Measurements from ENCODE around the gene OR2V2. TPM values are rescaled to one million over a fixed set of nuclear protein-coding genes. Genes with fewer than 3 reads are reported as not detected.

Gene OR2V2
- total RNA-seq, 1 experiment from 2014 or later = not detected

DNA sequence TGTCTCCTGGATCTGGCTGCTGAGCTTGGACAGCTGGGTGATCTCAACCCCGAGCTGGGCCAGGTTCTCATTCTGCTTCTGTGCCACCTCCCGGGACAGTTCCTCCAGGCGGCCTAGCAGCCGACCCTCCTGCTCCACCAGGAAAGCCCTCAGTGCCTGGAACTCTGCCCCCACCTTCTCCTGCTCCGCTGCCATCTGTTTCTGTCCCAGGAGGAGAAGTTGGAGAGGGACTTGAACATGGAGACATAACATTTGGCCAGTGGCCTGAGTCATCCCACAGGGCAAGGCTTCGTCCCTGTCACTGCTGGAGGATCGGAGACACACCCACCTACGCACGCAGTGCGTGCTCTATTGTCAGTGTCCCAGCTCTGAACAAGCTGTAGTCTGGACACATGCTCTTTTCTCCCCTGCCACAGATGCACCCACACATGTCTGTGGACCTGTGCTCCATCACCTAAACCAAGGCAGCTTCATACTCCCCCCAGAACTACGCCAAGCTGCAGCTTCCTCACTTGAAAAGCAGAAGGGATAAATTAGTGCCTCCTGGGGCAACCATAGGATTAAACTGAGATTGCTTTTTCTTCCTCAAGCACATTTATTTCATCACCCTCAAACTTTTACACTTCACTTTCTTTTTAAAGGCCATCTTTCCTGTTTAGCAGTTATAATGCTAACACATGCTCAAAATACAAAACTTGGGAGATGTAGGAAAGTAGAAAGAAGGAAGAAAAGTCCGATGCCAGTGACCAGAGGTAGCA is 52.7 kb downstream of the OR2V2 start:
- H3K36me3 Mint-ChIP-seq (ENCODE audit: insufficient read depth in 1 of 3, low read depth in 3 of 3) = peaks cover 0 to 2% (median 0%) of the 10 kb centered on the region in 3 experiments; a peak in 1 of 7 replicates
- H3K9ac ChIP-seq (ENCODE audit: extremely low read depth, insufficient read length, low read length) = no peak overlapping the region

More for the DNA sequence above, 52.7 kb downstream of the OR2V2 start:
- Histone ChIP-seq H4K20me1 (ENCODE audit: control insufficient read depth, insufficient read depth, insufficient read length) (no peaks in the 10 kb centered on the region), H2BK120ac (ENCODE audit: low read depth, low read length, poor library complexity, severe bottlenecking) (no peak overlapping the region), H3T11ph (ENCODE audit: low read length) (no peak overlapping the region), H3K4me2 (ENCODE audit: insufficient read depth, insufficient read length, low read length) (no peak overlapping the region), H3K23ac (ENCODE audit: insufficient read length, low read depth, low read length) (no peak overlapping the region), H2AFZ (ENCODE audit: low read length) (no peak overlapping the region), H2BK15ac (ENCODE audit: low read depth, low read length) (no peak overlapping the region), H3K27ac (ENCODE audit: insufficient read length, low read depth, low read length) (no peak overlapping the region), H3K79me1 (ENCODE audit: insufficient read depth, low read depth, low read length, poor library complexity, severe bottlenecking) (no peaks in the 10 kb centered on the region), H3K79me2 (ENCODE audit: insufficient read depth, low read length) (no peaks in the 10 kb centered on the region), H3K23me2 (ENCODE audit: insufficient read length, low read depth, low read length, poor library complexity, severe bottlenecking) (peaks cover 11% of the 10 kb centered on the region), H2BK20ac (ENCODE audit: low read depth, low read length, poor library complexity, severe bottlenecking) (no peak overlapping the region), H3K4me1 (ENCODE audit: insufficient read depth, low read length) (peaks cover 10% of the 10 kb centered on the region; the same call in 1 of the 2 replicates), H2BK5ac (ENCODE audit: insufficient read length, low read length) (no peak overlapping the region), H3K9me3 (ENCODE audit: control insufficient read depth, low read depth, low read length) (no peaks in the 10 kb centered on the region), H3K56ac (ENCODE audit: insufficient read length, low read depth, low read length) (no peak overlapping the region), H3K27me3 (ENCODE audit: insufficient read depth, low read length) (peaks cover 14% of the 10 kb centered on the region; the same call in 1 of the 2 replicates), H3K4ac (ENCODE audit: low read depth, low read length) (no peak overlapping the region), H4K8ac (replicated peaks; ENCODE audit: insufficient read length, low read depth, low read length) (no peak overlapping the region), H2BK12ac (ENCODE audit: insufficient read length, low read depth, low read length) (no peak overlapping the region), H3K18ac (ENCODE audit: insufficient read length, low read depth, low read length) (no peak overlapping the region), H3K14ac (ENCODE audit: insufficient read depth, low read length) (no peak overlapping the region; the same call in 1 of the 2 replicates), H4K5ac (ENCODE audit: insufficient read length, low read depth, low read length) (no peak overlapping the region), H4K91ac (ENCODE audit: insufficient read length, low read depth, low read length) (no peak overlapping the region), H2AK5ac (ENCODE audit: insufficient read length, low read length) (no peak overlapping the region)
- TF ChIP-seq CTCF (conservative IDR thresholded peaks at IDR 0.05) = no peak
- DNase-seq = no peak
- WGBS (ENCODE audit: extremely low coverage, insufficient read length, low lambda C conversion rate) = no CpG with 5 or more reads among the region's 12 CpGs
- H3K4me3 Mint-ChIP-seq = no peak overlapping the region
- peaks cover 49 to 50% of the 10 kb centered on the region in 2 experiments for H3K4me1 Mint-ChIP-seq
- no peak overlapping the region for H3K27ac Mint-ChIP-seq
- H3K9me3 Mint-ChIP-seq = no peaks in the 10 kb centered on the region; a peak in 1 of 5 replicates
- peaks cover 87% of the 10 kb centered on the region for H3K27me3 Mint-ChIP-seq (ENCODE audit: low read depth)

All from H9 (cell line).